ENCODE measurements around the gene STEAP2. TPM values are rescaled to one million over a fixed set of nuclear protein-coding genes. Genes with fewer than 3 reads are reported as not detected.

The STEAP2 gene
- total RNA-seq, 4 donors from 2014 or later: 21.0 to 38.4 (median 25.0) TPM

DNA sequence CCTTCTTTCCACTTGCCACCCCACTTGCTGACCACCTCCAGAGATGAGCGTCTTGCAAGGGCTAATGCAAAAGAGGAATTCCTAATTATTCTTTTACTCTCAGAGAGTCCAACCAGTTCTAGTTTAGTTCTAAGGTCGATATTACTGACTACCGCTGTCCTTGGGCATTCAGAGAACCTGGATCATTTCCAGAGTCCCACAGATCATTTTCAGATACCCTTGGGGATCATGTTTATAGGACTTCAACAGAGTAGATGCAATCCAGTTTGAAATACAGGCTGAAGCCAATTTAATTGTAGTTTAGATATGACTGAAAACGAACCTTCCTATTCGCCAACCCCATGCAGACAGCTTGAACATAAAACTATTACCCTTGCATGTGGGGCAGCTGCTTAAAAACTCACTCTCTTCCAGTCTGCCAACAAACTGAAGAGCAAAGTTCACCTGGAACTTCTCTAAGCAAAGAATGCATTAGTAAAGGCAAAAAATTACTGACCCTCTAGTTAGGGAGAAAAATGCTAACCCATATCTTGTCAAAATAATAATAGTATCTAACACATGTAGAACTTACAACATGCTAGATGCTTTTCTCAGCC, 55.8 kb downstream of the STEAP2 start:
- Histone ChIP-seq H3K36me3 (no peaks in the 10 kb centered on the region), H3K27me3 (no peaks in the 10 kb centered on the region), H3K4me1 (no peaks in the 10 kb centered on the region), H3K9me3 (no peaks in the 10 kb centered on the region), H3K27ac (peak overlapping the region in 2 of 4 donors; percentile 46 to 48), H3K4me3 (no peak overlapping the region)
- 40 to 91% methylated on average over 3 to 4 of the region's 5 CpGs for WGBS, 2 donors (ENCODE audit: low coverage in 1 of 2)
- ATAC-seq: peak; percentile 24
- TF ChIP-seq POLR2A (IDR thresholded peaks at IDR 0.05) (no peak), POLR2AphosphoS5 (IDR thresholded peaks at IDR 0.05) (no peak), CTCF (IDR thresholded peaks at IDR 0.05) (no peak), EP300 (IDR thresholded peaks at IDR 0.05) (no peak)

GRCh38 chr7:90269163-90269562, 57.6 kb downstream of the STEAP2 start:
- no peaks in the 10 kb centered on the region for H3K36me3 ChIP-seq
- no peaks in the 10 kb centered on the region for H3K9me3 ChIP-seq
- ATAC-seq: no peak
- H3K27me3 ChIP-seq: no peaks in the 10 kb centered on the region
- no peak overlapping the region for H3K4me3 ChIP-seq
- WGBS, 2 donors (ENCODE audit: low coverage in 1 of 2): 67 to 100% methylated on average over 1 of the region's 1 CpG
- TF ChIP-seq POLR2AphosphoS5 (IDR thresholded peaks at IDR 0.05) (no peak), EP300 (IDR thresholded peaks at IDR 0.05) (no peak), POLR2A (IDR thresholded peaks at IDR 0.05) (no peak), CTCF (IDR thresholded peaks at IDR 0.05) (no peak)
- no peak overlapping the region for H3K27ac ChIP-seq
- H3K4me1 ChIP-seq: no peaks in the 10 kb centered on the region

DNA sequence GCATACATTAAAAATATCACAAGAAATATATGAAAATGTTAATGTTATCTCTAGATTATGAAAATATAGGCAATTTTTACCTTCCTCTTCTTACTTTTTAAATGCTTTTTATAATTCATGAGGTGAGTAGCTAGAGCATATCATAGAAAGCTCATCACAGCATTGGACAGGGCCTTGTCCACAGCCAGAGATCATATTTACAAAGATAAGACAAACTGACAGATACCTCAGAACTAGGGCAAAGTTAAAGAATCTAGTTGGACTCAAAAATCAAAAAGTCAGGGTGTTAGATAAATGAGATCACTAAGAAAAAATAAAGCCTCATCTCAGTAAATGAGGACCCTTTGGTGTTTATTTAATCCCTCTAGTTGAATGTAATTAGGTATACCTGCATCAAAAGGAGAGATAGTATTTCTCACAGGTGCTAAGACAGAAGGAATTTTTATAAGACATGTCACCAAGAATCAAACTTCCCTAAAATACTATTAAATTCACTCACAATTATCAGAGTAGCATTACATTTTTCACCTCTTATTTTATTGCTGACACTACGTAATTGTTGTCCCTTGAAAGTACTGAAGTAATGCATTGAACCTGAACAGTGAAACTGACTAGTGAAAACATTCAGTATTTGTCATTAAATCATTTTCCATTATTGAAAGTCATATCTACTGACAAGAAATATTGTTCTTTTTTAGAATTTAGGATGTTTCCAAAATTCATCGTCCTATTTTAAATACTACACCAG, 59.1 kb downstream of the STEAP2 start:
- no peak overlapping the region for H3K4me3 ChIP-seq
- TF ChIP-seq CTCF (IDR thresholded peaks at IDR 0.05) (no peak), POLR2AphosphoS5 (IDR thresholded peaks at IDR 0.05) (no peak), POLR2A (IDR thresholded peaks at IDR 0.05) (no peak), EP300 (IDR thresholded peaks at IDR 0.05) (no peak)
- no peaks in the 10 kb centered on the region for H3K36me3 ChIP-seq
- no peaks in the 10 kb centered on the region for H3K4me1 ChIP-seq
- WGBS, 2 donors (ENCODE audit: low coverage in 1 of 2): 94 to 96% methylated on average over 2 of the region's 2 CpGs
- no peaks in the 10 kb centered on the region for H3K9me3 ChIP-seq
- no peak for ATAC-seq
- H3K27me3 ChIP-seq: no peaks in the 10 kb centered on the region
- no peak overlapping the region for H3K27ac ChIP-seq

- peak; percentile 52 for ATAC-seq
Measured at GRCh38 chr7:90271753-90272152, 60.2 kb downstream of the STEAP2 start.

More at GRCh38 chr7:90271753-90272152, 60.2 kb downstream of the STEAP2 start:
- Histone ChIP-seq H3K36me3 (no peaks in the 10 kb centered on the region), H3K27me3 (no peaks in the 10 kb centered on the region), H3K27ac (no peak overlapping the region), H3K9me3 (no peaks in the 10 kb centered on the region), H3K4me3 (no peak overlapping the region), H3K4me1 (no peaks in the 10 kb centered on the region)
- WGBS, 2 donors (ENCODE audit: low coverage in 1 of 2): 49 to 71% methylated on average over 2 of the region's 2 CpGs
- TF ChIP-seq POLR2A (IDR thresholded peaks at IDR 0.05) (no peak), POLR2AphosphoS5 (IDR thresholded peaks at IDR 0.05) (no peak), EP300 (IDR thresholded peaks at IDR 0.05) (no peak), CTCF (IDR thresholded peaks at IDR 0.05) (no peak)

Measured in gastroesophageal sphincter (tissue), 4 donors.